KOPT-K1 (cell line): Measurements from ENCODE around the gene HOXA5.

ENCODE experiments used
- H3K27ac ChIP-seq: fragments of 200-600 bp; sonication (generic); 2 replicates; pipeline ENCODE4 v1.5.1; 2016; ENCODE audit warnings: antibody characterized with exemption, mild to moderate bottlenecking, low read depth, low read length; ENCODE audit not compliant: poor library complexity, severe bottlenecking
- H3K36me3 ChIP-seq: fragments of 200-600 bp; sonication (generic); 2 replicates; pipeline ENCODE4 v1.5.1; 2017; ENCODE audit warnings: antibody characterized with exemption, mild to moderate bottlenecking, low read length, moderate library complexity; ENCODE audit not compliant: insufficient read depth
- H3K9me3 ChIP-seq: fragments of 200-600 bp; sonication (generic); 2 replicates; pipeline ENCODE4 v1.5.1; 2017; ENCODE audit warnings: antibody characterized with exemption, low read length, mild to moderate bottlenecking; ENCODE audit not compliant: insufficient read depth, poor library complexity, severe bottlenecking

HOXA5 gene

GRCh38 chr7:27118580-27118979, 24.9 kb downstream of the HOXA5 start:
- no peak overlapping the region for H3K27ac ChIP-seq
- no peaks in the 10 kb centered on the region for H3K36me3 ChIP-seq
- H3K9me3 ChIP-seq, result no peaks in the 10 kb centered on the region

- H3K36me3 ChIP-seq, result no peaks in the 10 kb centered on the region
- no peak overlapping the region for H3K27ac ChIP-seq
- H3K9me3 ChIP-seq, result no peaks in the 10 kb centered on the region
Measured at GRCh38 chr7:27117887-27118491, 25.5 kb downstream of the HOXA5 start.

- no peaks in the 10 kb centered on the region for H3K9me3 ChIP-seq
- no peaks in the 10 kb centered on the region for H3K36me3 ChIP-seq
- H3K27ac ChIP-seq, result no peak overlapping the region
Measured at GRCh38 chr7:27116962-27117886, 26.3 kb downstream of the HOXA5 start.

GRCh38 chr7:27116031-27116961, 27.2 kb downstream of the HOXA5 start:
- Histone ChIP-seq H3K27ac (no peak overlapping the region), H3K36me3 (no peaks in the 10 kb centered on the region), H3K9me3 (no peaks in the 10 kb centered on the region)

DNA sequence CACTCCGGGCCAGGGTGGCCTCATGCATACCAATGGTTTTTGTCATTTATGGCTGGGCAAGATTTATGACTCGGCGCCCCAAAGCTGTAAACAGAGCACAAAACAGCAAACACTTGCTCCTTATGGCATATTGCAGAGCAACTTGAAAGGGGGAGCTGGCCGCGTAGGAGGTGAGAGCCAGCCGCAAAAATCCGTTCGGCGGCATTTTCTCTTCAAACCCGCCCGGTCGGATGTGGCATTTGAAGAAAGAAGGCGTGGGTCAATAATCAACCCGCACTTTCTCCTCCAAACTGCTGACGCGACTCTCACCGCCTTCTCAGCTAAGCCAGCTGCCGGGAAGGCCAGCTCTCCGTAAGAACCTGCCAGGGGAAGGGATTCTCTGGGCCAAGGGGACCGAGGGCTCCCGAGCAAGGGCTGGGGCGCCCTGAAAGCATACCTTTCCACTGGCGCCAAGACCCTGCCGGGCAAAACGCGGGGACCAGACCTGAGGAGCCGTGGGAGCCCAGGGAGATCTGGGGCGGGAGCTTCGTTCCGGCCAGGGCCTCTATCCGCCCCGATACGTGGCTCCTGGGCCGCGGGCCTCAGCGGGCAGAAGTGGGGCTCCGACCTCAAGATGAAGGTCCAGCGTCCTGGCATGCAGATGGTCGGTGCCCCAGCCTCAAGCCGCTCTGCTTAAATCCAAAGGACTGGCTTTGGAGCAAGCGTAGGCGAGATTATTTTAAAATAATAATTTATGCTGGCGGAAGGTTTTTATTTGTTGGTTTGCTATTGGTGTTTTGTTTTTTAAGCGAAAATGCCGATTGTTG, 28.1 kb downstream of the HOXA5 start:
- no peaks in the 10 kb centered on the region for H3K9me3 ChIP-seq
- no peak overlapping the region for H3K27ac ChIP-seq
- no peaks in the 10 kb centered on the region for H3K36me3 ChIP-seq

- Histone ChIP-seq H3K36me3 (no peaks in the 10 kb centered on the region), H3K9me3 (no peaks in the 10 kb centered on the region), H3K27ac (no peak overlapping the region)
Measured at GRCh38 chr7:27114881-27115220, 28.6 kb downstream of the HOXA5 start.

DNA sequence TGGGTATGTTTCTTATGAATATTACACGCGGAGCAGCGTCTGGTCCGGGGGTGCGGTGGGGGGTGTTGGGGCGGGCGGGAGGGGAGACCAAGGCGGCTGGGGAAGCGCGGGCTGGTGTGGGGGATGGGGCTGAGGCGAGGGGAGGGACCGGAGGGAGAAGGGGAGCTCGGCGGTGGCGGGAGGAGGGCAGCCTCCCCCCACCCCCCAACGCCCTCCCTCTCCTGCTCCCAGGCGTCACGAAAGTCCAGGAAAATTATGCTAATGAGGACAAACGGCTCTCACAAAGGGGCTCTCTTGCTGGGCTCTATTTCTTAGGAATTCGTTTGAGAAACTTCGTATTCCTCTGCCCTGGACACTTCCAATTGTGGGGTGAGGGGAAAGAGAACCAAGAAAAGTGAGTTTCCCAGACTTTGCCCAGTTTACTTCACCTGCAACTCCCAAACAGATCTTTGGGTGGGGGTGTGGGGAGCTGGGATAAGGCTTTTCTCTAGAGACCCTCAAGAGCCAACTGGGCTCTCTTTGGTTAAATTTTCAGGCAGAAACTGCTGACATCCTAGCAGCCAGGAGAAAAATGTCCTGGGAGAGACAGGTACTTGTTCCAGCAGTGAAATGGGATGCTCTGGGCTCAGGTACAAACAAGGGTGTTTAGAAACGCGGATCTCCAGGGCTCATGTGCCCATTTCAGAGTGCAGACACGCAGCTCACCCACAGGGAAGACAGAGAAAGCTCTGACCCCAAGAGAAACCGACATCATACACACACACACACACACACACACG, 29.3 kb downstream of the HOXA5 start:
- Histone ChIP-seq H3K36me3 (no peaks in the 10 kb centered on the region), H3K9me3 (no peaks in the 10 kb centered on the region), H3K27ac (no peak overlapping the region)

GRCh38 chr7:27112955-27113949, 30.2 kb downstream of the HOXA5 start:
- Histone ChIP-seq H3K9me3 (no peaks in the 10 kb centered on the region), H3K36me3 (no peaks in the 10 kb centered on the region), H3K27ac (no peak overlapping the region)

DNA sequence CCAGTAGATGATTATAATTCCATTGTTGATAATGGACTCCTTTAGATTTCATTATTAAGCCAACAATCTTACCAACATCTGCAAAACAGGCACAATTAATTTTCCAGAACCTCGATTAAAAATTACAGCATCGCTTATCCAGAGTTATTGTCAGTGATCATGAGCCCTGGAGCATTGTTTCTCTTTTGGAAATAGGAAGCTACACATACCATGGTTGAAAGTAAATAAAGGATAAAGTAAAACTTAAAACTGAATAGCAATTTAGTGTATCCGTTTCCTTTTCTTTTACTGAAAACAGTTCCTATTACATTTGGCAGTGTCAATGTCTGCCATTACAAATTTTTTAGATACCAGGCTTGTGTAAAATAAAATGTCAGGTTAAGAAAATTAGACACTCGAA, 31.1 kb downstream of the HOXA5 start:
- H3K36me3 ChIP-seq, result no peaks in the 10 kb centered on the region
- H3K9me3 ChIP-seq, result no peaks in the 10 kb centered on the region
- H3K27ac ChIP-seq, result no peak overlapping the region

GRCh38 chr7:27111751-27112277, 31.7 kb downstream of the HOXA5 start:
- Histone ChIP-seq H3K36me3 (no peaks in the 10 kb centered on the region), H3K27ac (no peak overlapping the region), H3K9me3 (no peaks in the 10 kb centered on the region)

GRCh38 chr7:27111042-27111750, 32.3 kb downstream of the HOXA5 start:
- Histone ChIP-seq H3K36me3 (no peaks in the 10 kb centered on the region), H3K27ac (no peak overlapping the region), H3K9me3 (no peaks in the 10 kb centered on the region)

- Histone ChIP-seq H3K27ac (no peak overlapping the region), H3K36me3 (no peaks in the 10 kb centered on the region), H3K9me3 (no peaks in the 10 kb centered on the region)
Measured at GRCh38 chr7:27110186-27111031, 33.1 kb downstream of the HOXA5 start.
